ENCODE measurements around the gene CEP164. TPM values are rescaled to one million over a fixed set of nuclear protein-coding genes. Genes with fewer than 3 reads are reported as not detected.

Gene CEP164
- polyA plus RNA-seq, 3 donors = 4.3 to 32.1 (median 8.0) TPM

DNA sequence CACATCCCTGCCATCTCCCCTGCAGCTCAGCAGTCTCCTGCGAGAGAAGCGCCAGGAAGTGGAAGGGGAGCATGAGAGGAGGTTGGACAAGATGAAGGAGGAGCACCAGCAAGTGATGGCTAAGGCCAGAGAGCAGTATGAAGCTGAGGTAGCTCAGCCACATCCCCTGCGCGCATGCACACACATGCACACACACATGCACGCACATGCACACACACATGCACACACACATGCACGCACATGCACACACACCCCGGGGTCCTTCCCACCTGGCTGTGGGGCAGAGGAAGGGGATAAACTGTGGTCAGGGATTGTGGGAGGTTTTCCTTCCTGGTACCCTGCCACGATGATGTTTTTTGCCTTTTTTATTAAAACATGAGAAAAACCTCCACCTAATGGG, 65.3 kb downstream of the CEP164 start:
- Mint-ChIP-seq H3K4me1 (no peaks in the 10 kb centered on the region), H3K4me3 (no peak overlapping the region), H3K9me3 (peaks cover 0 to 16% (median 7%) of the 10 kb centered on the region in 7 donors), H3K27me3 (ENCODE audit: low read depth in 3 of 3) (no peaks in the 10 kb centered on the region), H3K36me3 (peaks cover 89 to 97% of the 10 kb centered on the region in 2 donors), H3K27ac (peak overlapping the region in 1 of 7 donors; percentile 74)
- DNase-seq = no peak
- Histone ChIP-seq H3K79me2 (ENCODE audit: insufficient read depth, low read length) (no peaks in the 10 kb centered on the region), H3K36me3 (replicated peaks in 1 of 2; ENCODE audit: control insufficient read depth in 1 of 2, insufficient read depth in 2 of 2, low read length in 2 of 2) (peaks cover 69 to 93% of the 10 kb centered on the region in 2 donors), H3K4me1 (ENCODE audit: control insufficient read depth in 1 of 2, insufficient read depth in 2 of 2, low read length in 2 of 2) (no peaks in the 10 kb centered on the region), H3K4me2 (replicated peaks; ENCODE audit: extremely low read depth, low read length, poor library complexity, severe bottlenecking) (no peak overlapping the region), H2AFZ (ENCODE audit: insufficient read depth, low read depth, low read length, poor library complexity, severe bottlenecking) (no peak overlapping the region), H3K4me3 (replicated peaks in 1 of 3; ENCODE audit: low read depth in 2 of 3, low read length in 3 of 3) (no peak overlapping the region), H3K27ac (ENCODE audit: low read depth in 1 of 2, low read length in 2 of 2) (no peak overlapping the region), H3K9ac (ENCODE audit: insufficient read depth, low read length, poor library complexity, severe bottlenecking) (no peak overlapping the region), H3K9me3 (replicated peaks in 1 of 2; ENCODE audit: control insufficient read depth in 1 of 2, insufficient read depth in 1 of 2, low read length in 2 of 2) (peaks cover 0 to 7% of the 10 kb centered on the region in 2 donors), H4K20me1 (ENCODE audit: insufficient read depth, low read length) (no peaks in the 10 kb centered on the region), H3K27me3 (ENCODE audit: control insufficient read depth in 2 of 2, insufficient read depth in 2 of 2, low read length in 2 of 2) (no peaks in the 10 kb centered on the region)
- intact Hi-C loops (cut with micrococcal nuclease) = no loop called here
- WGBS (ENCODE audit: insufficient coverage) = no CpG with 5 or more reads among the region's 8 CpGs
- TF ChIP-seq, protein P1, sequence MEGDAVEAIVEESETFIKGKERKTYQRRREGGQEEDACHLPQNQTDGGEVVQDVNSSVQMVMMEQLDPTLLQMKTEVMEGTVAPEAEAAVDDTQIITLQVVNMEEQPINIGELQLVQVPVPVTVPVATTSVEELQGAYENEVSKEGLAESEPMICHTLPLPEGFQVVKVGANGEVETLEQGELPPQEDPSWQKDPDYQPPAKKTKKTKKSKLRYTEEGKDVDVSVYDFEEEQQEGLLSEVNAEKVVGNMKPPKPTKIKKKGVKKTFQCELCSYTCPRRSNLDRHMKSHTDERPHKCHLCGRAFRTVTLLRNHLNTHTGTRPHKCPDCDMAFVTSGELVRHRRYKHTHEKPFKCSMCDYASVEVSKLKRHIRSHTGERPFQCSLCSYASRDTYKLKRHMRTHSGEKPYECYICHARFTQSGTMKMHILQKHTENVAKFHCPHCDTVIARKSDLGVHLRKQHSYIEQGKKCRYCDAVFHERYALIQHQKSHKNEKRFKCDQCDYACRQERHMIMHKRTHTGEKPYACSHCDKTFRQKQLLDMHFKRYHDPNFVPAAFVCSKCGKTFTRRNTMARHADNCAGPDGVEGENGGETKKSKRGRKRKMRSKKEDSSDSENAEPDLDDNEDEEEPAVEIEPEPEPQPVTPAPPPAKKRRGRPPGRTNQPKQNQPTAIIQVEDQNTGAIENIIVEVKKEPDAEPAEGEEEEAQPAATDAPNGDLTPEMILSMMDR (IDR thresholded peaks at IDR 0.05) = no peak

DNA sequence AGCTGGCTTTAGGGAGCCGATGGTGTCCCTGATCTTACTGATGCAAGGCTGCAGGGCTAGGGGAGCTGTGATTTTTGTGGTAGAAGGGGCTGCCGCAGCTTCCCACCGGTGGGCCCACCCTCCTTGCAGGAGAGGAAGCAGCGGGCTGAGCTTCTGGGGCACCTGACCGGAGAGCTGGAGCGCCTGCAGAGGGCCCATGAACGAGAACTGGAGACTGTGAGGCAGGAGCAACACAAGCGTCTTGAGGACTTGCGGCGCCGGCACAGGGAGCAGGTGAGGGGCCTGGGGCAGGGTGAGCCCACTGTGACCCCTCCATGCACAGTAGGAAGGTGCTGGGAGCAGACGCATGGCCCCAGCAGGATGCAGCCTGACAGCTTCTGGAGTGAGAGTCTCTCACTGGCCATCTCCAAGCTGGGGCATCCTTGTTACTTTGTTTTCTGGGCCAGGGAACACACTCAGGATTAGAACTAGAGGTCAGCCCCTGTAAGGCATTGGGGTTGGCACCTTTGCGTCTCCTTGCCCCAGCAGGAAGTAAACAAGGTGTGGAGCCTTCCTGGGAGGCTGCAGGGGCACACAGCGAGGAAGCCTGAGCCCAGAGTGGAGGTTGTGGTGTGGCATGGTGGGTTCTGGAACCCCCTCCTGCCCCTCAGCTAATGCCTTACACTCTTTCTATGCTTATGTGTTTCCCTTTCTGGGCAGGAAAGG, 66.7 kb downstream of the CEP164 start:
- Mint-ChIP-seq H3K4me3 (no peak overlapping the region), H3K27me3 (ENCODE audit: low read depth in 3 of 3) (no peaks in the 10 kb centered on the region), H3K9me3 (peaks cover 4 to 24% (median 11%) of the 10 kb centered on the region in 7 donors), H3K36me3 (peaks cover 87 to 96% of the 10 kb centered on the region in 2 donors), H3K4me1 (no peaks in the 10 kb centered on the region), H3K27ac (no peak overlapping the region)
- Histone ChIP-seq H3K27me3 (ENCODE audit: control insufficient read depth in 2 of 2, insufficient read depth in 2 of 2, low read length in 2 of 2) (no peaks in the 10 kb centered on the region), H3K27ac (ENCODE audit: low read depth in 1 of 2, low read length in 2 of 2) (no peak overlapping the region), H4K20me1 (ENCODE audit: insufficient read depth, low read length) (no peaks in the 10 kb centered on the region), H3K9ac (ENCODE audit: insufficient read depth, low read length, poor library complexity, severe bottlenecking) (no peak overlapping the region), H3K9me3 (replicated peaks in 1 of 2; ENCODE audit: control insufficient read depth in 1 of 2, insufficient read depth in 1 of 2, low read length in 2 of 2) (peaks cover 7 to 10% of the 10 kb centered on the region in 2 donors), H2AFZ (ENCODE audit: insufficient read depth, low read depth, low read length, poor library complexity, severe bottlenecking) (no peak overlapping the region), H3K4me1 (ENCODE audit: control insufficient read depth in 1 of 2, insufficient read depth in 2 of 2, low read length in 2 of 2) (no peaks in the 10 kb centered on the region), H3K4me3 (replicated peaks in 1 of 3; ENCODE audit: low read depth in 2 of 3, low read length in 3 of 3) (no peak overlapping the region), H3K4me2 (replicated peaks; ENCODE audit: extremely low read depth, low read length, poor library complexity, severe bottlenecking) (no peak overlapping the region), H3K79me2 (ENCODE audit: insufficient read depth, low read length) (no peaks in the 10 kb centered on the region), H3K36me3 (replicated peaks in 1 of 2; ENCODE audit: control insufficient read depth in 1 of 2, insufficient read depth in 2 of 2, low read length in 2 of 2) (peaks cover 77 to 90% of the 10 kb centered on the region in 2 donors)
- 96% methylated on average over 12 of the region's 14 CpGs for WGBS (ENCODE audit: insufficient coverage)
- no peak for DNase-seq
- intact Hi-C loops (cut with micrococcal nuclease) = no loop called here
- TF ChIP-seq, protein P1 (IDR thresholded peaks at IDR 0.05) = no peak
